ENCODE data around the gene CT45A1. TPM values are rescaled to one million over a fixed set of nuclear protein-coding genes. Genes with fewer than 3 reads are reported as not detected.

Gene CT45A1
- polyA plus RNA-seq, 6 donors from 2014 or later = not detected

Other genes with a start within 250 kb of the CT45A1 start
- gene INTS6L, start 193.0 kb upstream of the CT45A1 start, polyA plus RNA-seq (ENCODE audit: low read depth in 6 of 6) = 1 to 10 TPM; 4.7 to 8.1 (median 6.2) TPM
- gene CT45A3, start 54.6 kb downstream of the CT45A1 start, polyA plus RNA-seq (ENCODE audit: low read depth in 6 of 6) = not detected
- gene CT45A5, start 71.9 kb downstream of the CT45A1 start, polyA plus RNA-seq (ENCODE audit: low read depth in 6 of 6) = not detected
- not detected for gene CT45A6, start 89.1 kb downstream of the CT45A1 start, polyA plus RNA-seq (ENCODE audit: low read depth in 6 of 6)
- gene CT45A2, start 106.4 kb downstream of the CT45A1 start, polyA plus RNA-seq (ENCODE audit: low read depth in 6 of 6) = not detected
- gene CT45A7, start 123.6 kb downstream of the CT45A1 start, polyA plus RNA-seq (ENCODE audit: low read depth in 6 of 6) = not detected
- gene CT45A8, start 140.9 kb downstream of the CT45A1 start, polyA plus RNA-seq (ENCODE audit: low read depth in 6 of 6) = not detected
- gene CT45A9, start 158.2 kb downstream of the CT45A1 start, polyA plus RNA-seq (ENCODE audit: low read depth in 6 of 6) = not detected
- not detected for gene CT45A10, start 179.8 kb downstream of the CT45A1 start, polyA plus RNA-seq (ENCODE audit: low read depth in 6 of 6)
- gene SAGE1, start 180.1 kb downstream of the CT45A1 start, polyA plus RNA-seq (ENCODE audit: low read depth in 6 of 6) = not detected

Measured in naive B cell (primary cell).